HepG2 (cell line): Measurements from ENCODE around the gene SIVA1. TPM values are rescaled to one million over a fixed set of nuclear protein-coding genes. Genes with fewer than 3 reads are reported as not detected.

Experiments used
- BCL6 ChIP-seq: IDR thresholded peaks from 2 replicates; pipeline ENCODE4 v1.6.1; 2016; ENCODE audit warnings: missing genetic modification reagents, missing compliant biosample characterization
- GATAD2A ChIP-seq: IDR thresholded peaks from 2 replicates; pipeline ENCODE4 v1.6.1; 2016
- HES4 ChIP-seq: sonication (generic); formaldehyde crosslinking; IDR thresholded peaks from 2 replicates; pipeline ENCODE4 v1.9.0; 2021; ENCODE audit warnings: mild to moderate bottlenecking, missing genetic modification reagents, borderline replicate concordance
- HOXA3 ChIP-seq: sonication (generic); formaldehyde crosslinking; IDR thresholded peaks from 2 replicates; pipeline ENCODE4 v1.5.0; 2020; ENCODE audit warnings: missing genetic modification reagents
- KLF12 ChIP-seq: sonication (generic); formaldehyde crosslinking; IDR thresholded peaks from 2 replicates; pipeline ENCODE4 v1.4.0; 2020; ENCODE audit warnings: missing genetic modification reagents, borderline replicate concordance
- MAZ ChIP-seq, 2 experiments: sonication (generic) in 1 of 2; formaldehyde crosslinking in 1 of 2; IDR thresholded peaks; 2 replicates each; pipeline versions ENCODE4 v1.5.0 to v1.6.1; 2012 to 2020; ENCODE audit warnings: low read depth in 2 of 2, mild to moderate bottlenecking in 2 of 2, borderline replicate concordance in 1 of 2, improper control_type of control experiment in 1 of 2, low read length in 1 of 2, missing genetic modification reagents in 1 of 2, moderate library complexity in 1 of 2
- MXI1 ChIP-seq: IDR thresholded peaks from 3 replicates; pipeline ENCODE4 v1.6.1; 2012; ENCODE audit warnings: low read depth, low read length, inconsistent platforms, borderline replicate concordance
- SKI ChIP-seq: fragments of 450-650 bp; IDR thresholded peaks from one replicate; pipeline ENCODE4 v1.6.1; 2018; ENCODE audit warnings: mild to moderate bottlenecking; ENCODE audit not compliant: partially characterized antibody
- SP4 ChIP-seq: sonication (generic); formaldehyde crosslinking; IDR thresholded peaks from 2 replicates; pipeline ENCODE4 v1.8.1; 2023; ENCODE audit warnings: mild to moderate bottlenecking, missing genetic modification reagents
- SRY ChIP-seq: sonication (generic); formaldehyde crosslinking; IDR thresholded peaks from 2 replicates; pipeline ENCODE4 v1.8.0; 2022; ENCODE audit warnings: mild to moderate bottlenecking, missing genetic modification reagents
- ZNF460 ChIP-seq: sonication (generic); formaldehyde crosslinking; IDR thresholded peaks from 2 replicates; pipeline ENCODE4 v1.5.1; 2020; ENCODE audit warnings: missing genetic modification reagents, mild to moderate bottlenecking, borderline replicate concordance
- ZNF605 ChIP-seq: sonication (generic); formaldehyde crosslinking; IDR thresholded peaks from 2 replicates; pipeline ENCODE4 v1.8.0; 2022; ENCODE audit warnings: mild to moderate bottlenecking, missing genetic modification reagents
- ZNF709 ChIP-seq: sonication (generic); formaldehyde crosslinking; IDR thresholded peaks from 2 replicates; pipeline ENCODE4 v1.5.0; 2020; ENCODE audit warnings: mild to moderate bottlenecking, missing genetic modification reagents
- polyA plus RNA-seq, 8 experiments: library from polyadenylated mRNA; depleted of rRNA in 3 of 8; stranded (reverse) in 7 of 8; unstranded in 1 of 8; fragments of >200 nt; fragmentation: Illumina TruSeq in 4 of 8; extraction: Trizol in 4 of 8; gene quantifications; 2 replicates each; pipeline versions ENCODE4 v1.2.1 to v1.2.3, GENCODE V29; 2011 to 2016; ENCODE audit warnings: low read depth in 4 of 8, missing spikeins in 1 of 8, mixed read lengths in 1 of 8; ENCODE audit not compliant: insufficient read depth in 1 of 8
- total RNA-seq, 5 experiments: library from RNA; depleted of rRNA; stranded (reverse); fragments of >200 nt; fragmentation: Illumina TruSeq; extraction: Trizol; gene quantifications; 2 replicates each; pipeline ENCODE4 v1.2.3, GENCODE V29; 2016; ENCODE audit warnings: low read depth in 1 of 5
- TF ChIP-seq, protein P1 (sequence below), 2 experiments: fragments of 450-650 bp in 1 of 2; sonication (generic) in 1 of 2; formaldehyde crosslinking in 1 of 2; IDR thresholded peaks; 2 replicates each; pipeline versions ENCODE4 v1.6.1 to v1.8.0; 2016 to 2022; ENCODE audit warnings: antibody characterized with exemption in 1 of 2, mild to moderate bottlenecking in 1 of 2, missing genetic modification reagents in 1 of 2
- TF ChIP-seq, protein P2 (sequence below): sonication (generic); formaldehyde crosslinking; IDR thresholded peaks from 2 replicates; pipeline ENCODE4 v1.4.0; 2020; ENCODE audit warnings: missing genetic modification reagents
- TF ChIP-seq, protein P3 (sequence below): sonication (generic); formaldehyde crosslinking; IDR thresholded peaks from 2 replicates; pipeline ENCODE4 v1.8.0; 2022; ENCODE audit warnings: low read depth, missing genetic modification reagents

SIVA1 gene
- total and polyA plus RNA-seq, 2 of the 13 experiments (the other 11 are each of a cell fraction or from before 2014, with no cell fraction given), result 123 to 186 TPM

GRCh38 chr14:104800015-104800770, 47.2 kb downstream of the SIVA1 start (continued):
- TF ChIP-seq, protein P1, sequence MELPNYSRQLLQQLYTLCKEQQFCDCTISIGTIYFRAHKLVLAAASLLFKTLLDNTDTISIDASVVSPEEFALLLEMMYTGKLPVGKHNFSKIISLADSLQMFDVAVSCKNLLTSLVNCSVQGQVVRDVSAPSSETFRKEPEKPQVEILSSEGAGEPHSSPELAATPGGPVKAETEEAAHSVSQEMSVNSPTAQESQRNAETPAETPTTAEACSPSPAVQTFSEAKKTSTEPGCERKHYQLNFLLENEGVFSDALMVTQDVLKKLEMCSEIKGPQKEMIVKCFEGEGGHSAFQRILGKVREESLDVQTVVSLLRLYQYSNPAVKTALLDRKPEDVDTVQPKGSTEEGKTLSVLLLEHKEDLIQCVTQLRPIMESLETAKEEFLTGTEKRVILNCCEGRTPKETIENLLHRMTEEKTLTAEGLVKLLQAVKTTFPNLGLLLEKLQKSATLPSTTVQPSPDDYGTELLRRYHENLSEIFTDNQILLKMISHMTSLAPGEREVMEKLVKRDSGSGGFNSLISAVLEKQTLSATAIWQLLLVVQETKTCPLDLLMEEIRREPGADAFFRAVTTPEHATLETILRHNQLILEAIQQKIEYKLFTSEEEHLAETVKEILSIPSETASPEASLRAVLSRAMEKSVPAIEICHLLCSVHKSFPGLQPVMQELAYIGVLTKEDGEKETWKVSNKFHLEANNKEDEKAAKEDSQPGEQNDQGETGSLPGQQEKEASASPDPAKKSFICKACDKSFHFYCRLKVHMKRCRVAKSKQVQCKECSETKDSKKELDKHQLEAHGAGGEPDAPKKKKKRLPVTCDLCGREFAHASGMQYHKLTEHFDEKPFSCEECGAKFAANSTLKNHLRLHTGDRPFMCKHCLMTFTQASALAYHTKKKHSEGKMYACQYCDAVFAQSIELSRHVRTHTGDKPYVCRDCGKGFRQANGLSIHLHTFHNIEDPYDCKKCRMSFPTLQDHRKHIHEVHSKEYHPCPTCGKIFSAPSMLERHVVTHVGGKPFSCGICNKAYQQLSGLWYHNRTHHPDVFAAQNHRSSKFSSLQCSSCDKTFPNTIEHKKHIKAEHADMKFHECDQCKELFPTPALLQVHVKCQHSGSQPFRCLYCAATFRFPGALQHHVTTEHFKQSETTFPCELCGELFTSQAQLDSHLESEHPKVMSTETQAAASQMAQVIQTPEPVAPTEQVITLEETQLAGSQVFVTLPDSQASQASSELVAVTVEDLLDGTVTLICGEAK (IDR thresholded peaks at IDR 0.05), result no peak
- TF ChIP-seq, protein P1 (CRISPR knock-in tag; IDR thresholded peaks at IDR 0.05), result 0 out of 2 replicates have a peak, but pooled peaks have one; percentile 18
- TF ChIP-seq, protein P2, sequence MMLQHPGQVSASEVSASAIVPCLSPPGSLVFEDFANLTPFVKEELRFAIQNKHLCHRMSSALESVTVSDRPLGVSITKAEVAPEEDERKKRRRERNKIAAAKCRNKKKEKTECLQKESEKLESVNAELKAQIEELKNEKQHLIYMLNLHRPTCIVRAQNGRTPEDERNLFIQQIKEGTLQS, result peak; percentile 71; the same call in 1 of the 2 replicates
- 0 out of 2 replicates have a peak, but pooled peaks have one; percentile 55 for TF ChIP-seq HES4 (CRISPR knock-in tag)
- 0 out of 2 replicates have a peak, but pooled peaks have one; percentile 27 for TF ChIP-seq SP4
- TF ChIP-seq SRY (CRISPR knock-in tag), result 0 out of 2 replicates have a peak, but pooled peaks have one; percentile 39
- no peak for TF ChIP-seq SKI
- peak; percentile 31; the same call in 1 of the 2 replicates for TF ChIP-seq HOXA3
- 0 out of 2 replicates have a peak, but pooled peaks have one; percentile 37 for TF ChIP-seq ZNF709 (CRISPR knock-in tag)
- TF ChIP-seq, protein P3, sequence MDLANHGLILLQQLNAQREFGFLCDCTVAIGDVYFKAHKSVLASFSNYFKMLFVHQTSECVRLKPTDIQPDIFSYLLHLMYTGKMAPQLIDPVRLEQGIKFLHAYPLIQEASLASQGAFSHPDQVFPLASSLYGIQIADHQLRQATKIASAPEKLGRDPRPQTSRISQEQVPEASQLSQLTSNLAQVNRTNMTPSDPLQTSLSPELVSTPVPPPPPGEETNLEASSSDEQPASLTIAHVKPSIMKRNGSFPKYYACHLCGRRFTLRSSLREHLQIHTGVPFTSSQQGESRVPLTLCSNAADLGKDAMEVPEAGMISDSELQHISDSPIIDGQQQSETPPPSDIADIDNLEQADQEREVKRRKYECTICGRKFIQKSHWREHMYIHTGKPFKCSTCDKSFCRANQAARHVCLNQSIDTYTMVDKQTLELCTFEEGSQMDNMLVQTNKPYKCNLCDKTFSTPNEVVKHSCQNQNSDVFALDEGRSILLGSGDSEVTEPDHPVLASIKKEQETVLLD (CRISPR knock-in tag), result peak; percentile 98
- peak; percentile 81; the same call in 1 of the 2 replicates for TF ChIP-seq KLF12 (CRISPR knock-in tag)
- 0 out of 2 replicates have a peak, but pooled peaks have one; percentile 43 for TF ChIP-seq GATAD2A (CRISPR knock-in tag)
- TF ChIP-seq MXI1, result 0 out of 3 replicates have a peak, but pooled peaks have one; percentile 13
- TF ChIP-seq MAZ (IDR thresholded peaks at IDR 0.05; ENCODE audit: borderline replicate concordance, low read depth, low read length), result peak; percentile 96
- TF ChIP-seq MAZ (CRISPR knock-in tag; IDR thresholded peaks at IDR 0.05; ENCODE audit: low read depth), result no peak
- peak; percentile 17; the same call in 1 of the 2 replicates for TF ChIP-seq ZNF460
- TF ChIP-seq ZNF605 (CRISPR knock-in tag), result 0 out of 2 replicates have a peak, but pooled peaks have one; percentile 29
- TF ChIP-seq BCL6 (CRISPR knock-in tag), result no peak
